Measurements from ENCODE around the gene GJB6. TPM values are rescaled to one million over a fixed set of nuclear protein-coding genes. Genes with fewer than 3 reads are reported as not detected.
A peak's percentile ranks its signal among the peaks of the same experiment; 100 is the strongest.

GJB6 gene
- total and polyA plus RNA-seq, 2 experiments from 2014 or later = not detected

- DNase-seq (ENCODE audit: low read depth in 1 of 2, low spot score in 1 of 2) = peak in 1 of 2 donors; percentile 75
- Histone ChIP-seq H3K4me1 (ENCODE audit: low read depth) (peaks cover 2% of the 10 kb centered on the region), H3K27ac (no peak overlapping the region), H3K9me3 (ENCODE audit: low read depth) (no peaks in the 10 kb centered on the region), H3K27me3 (peaks cover 79% of the 10 kb centered on the region), H3K4me3 (no peak overlapping the region), H3K36me3 (no peaks in the 10 kb centered on the region)
- TF ChIP-seq CTCF (IDR thresholded peaks at IDR 0.05; ENCODE audit: low read depth, low read length) = no peak
Measured at GRCh38 chr13:20190481-20191310, 41.4 kb downstream of the GJB6 start.

- H3K4me1 ChIP-seq (ENCODE audit: low read depth) = peaks cover 8% of the 10 kb centered on the region
- no peak for DNase-seq (ENCODE audit: low read depth in 1 of 2, low spot score in 1 of 2)
- peaks cover 73% of the 10 kb centered on the region for H3K27me3 ChIP-seq
- no peak overlapping the region for H3K4me3 ChIP-seq
- no peak overlapping the region for H3K27ac ChIP-seq
- no peak for TF ChIP-seq CTCF (IDR thresholded peaks at IDR 0.05; ENCODE audit: low read depth, low read length)
- no peaks in the 10 kb centered on the region for H3K36me3 ChIP-seq
- no peaks in the 10 kb centered on the region for H3K9me3 ChIP-seq (ENCODE audit: low read depth)
Measured at GRCh38 chr13:20190076-20190475, 42.0 kb downstream of the GJB6 start.

GRCh38 chr13:20188667-20189553 is 43.2 kb downstream of the GJB6 start:
- TF ChIP-seq CTCF (IDR thresholded peaks at IDR 0.05; ENCODE audit: low read depth, low read length) = no peak
- Histone ChIP-seq H3K27ac (no peak overlapping the region), H3K27me3 (peaks cover 61% of the 10 kb centered on the region), H3K4me3 (no peak overlapping the region), H3K9me3 (ENCODE audit: low read depth) (no peaks in the 10 kb centered on the region), H3K36me3 (no peaks in the 10 kb centered on the region), H3K4me1 (ENCODE audit: low read depth) (peaks cover 13% of the 10 kb centered on the region)
- no peak for DNase-seq (ENCODE audit: low read depth in 1 of 2, low spot score in 1 of 2)

GRCh38 chr13:20186771-20187170 is 45.3 kb downstream of the GJB6 start:
- no peak for TF ChIP-seq CTCF (IDR thresholded peaks at IDR 0.05; ENCODE audit: low read depth, low read length)

GRCh38 chr13:20185366-20186056 is 46.6 kb downstream of the GJB6 start:
- DNase-seq (ENCODE audit: low read depth in 1 of 2, low spot score in 1 of 2) = peak in 1 of 2 donors; percentile 47
- peaks cover 13% of the 10 kb centered on the region for H3K4me1 ChIP-seq (ENCODE audit: low read depth)
- H3K9me3 ChIP-seq (ENCODE audit: low read depth) = no peaks in the 10 kb centered on the region
- no peak overlapping the region for H3K4me3 ChIP-seq
- no peaks in the 10 kb centered on the region for H3K36me3 ChIP-seq
- TF ChIP-seq CTCF (IDR thresholded peaks at IDR 0.05; ENCODE audit: low read depth, low read length) = no peak
- H3K27ac ChIP-seq = no peak overlapping the region
- peaks cover 27% of the 10 kb centered on the region for H3K27me3 ChIP-seq

More at GRCh38 chr13:20186771-20187170, 45.3 kb downstream of the GJB6 start:
- peaks cover 40% of the 10 kb centered on the region for H3K27me3 ChIP-seq
- H3K4me3 ChIP-seq = no peak overlapping the region
- no peak overlapping the region for H3K27ac ChIP-seq
- peaks cover 13% of the 10 kb centered on the region for H3K4me1 ChIP-seq (ENCODE audit: low read depth)
- H3K9me3 ChIP-seq (ENCODE audit: low read depth) = no peaks in the 10 kb centered on the region
- H3K36me3 ChIP-seq = no peaks in the 10 kb centered on the region
- no peak for DNase-seq (ENCODE audit: low read depth in 1 of 2, low spot score in 1 of 2)

All from cardiac muscle cell (in vitro differentiated cells and primary cell).